Activated CD4-positive, alpha-beta T cell treated with anti-CD3 and anti-CD28 coated beads, Interleukin-2, amount 10 ng/mL, durations not matched to agents 24 days and 14 days (primary cell): ENCODE results near the gene PIGN. TPM values are rescaled to one million over a fixed set of nuclear protein-coding genes. Genes with fewer than 3 reads are reported as not detected.

Experiments
- DNase-seq: peaks from one replicate; pipeline ENCODE4 v3.0.0; 2022
- H3K27ac Mint-ChIP-seq: one replicate; pipeline ENCODE4 v1.8.0; 2022; ENCODE audit warnings: mild to moderate bottlenecking, mixed read lengths
- H3K27me3 Mint-ChIP-seq: one replicate; pipeline ENCODE4 v1.8.0; 2022; ENCODE audit warnings: mixed read lengths
- H3K36me3 Mint-ChIP-seq: one replicate; pipeline ENCODE4 v1.8.0; 2022; ENCODE audit warnings: low read depth, mild to moderate bottlenecking, mixed read lengths
- H3K4me1 Mint-ChIP-seq: one replicate; pipeline ENCODE4 v1.8.0; 2021; ENCODE audit warnings: mixed read lengths
- H3K4me3 Mint-ChIP-seq: one replicate; pipeline ENCODE4 v1.8.0; 2022; ENCODE audit warnings: mild to moderate bottlenecking, moderate library complexity, mixed read lengths
- H3K9me3 Mint-ChIP-seq: one replicate; pipeline ENCODE4 v1.8.0; 2021; ENCODE audit warnings: mixed read lengths
- intact Hi-C: fragments of 100-400 bp; cut with micrococcal nuclease; formaldehyde crosslinking; loops from one replicate; pipeline ENCODE4 v1.15.1; 2023
- total RNA-seq: library from RNA; stranded (reverse); gene quantifications from 2 replicates; pipeline ENCODE4 v1.2.3, GENCODE V29; 2022

Gene PIGN
- total RNA-seq, 1 donor from 2014 or later = 32.0 TPM

GRCh38 chr18:62018759-62019041, 168.2 kb downstream of the PIGN start:
- intact Hi-C loops = no loop called here
- Mint-ChIP-seq H3K27me3 (peaks cover 9% of the 10 kb centered on the region), H3K4me3 (no peak overlapping the region), H3K36me3 (no peaks in the 10 kb centered on the region), H3K4me1 (no peaks in the 10 kb centered on the region), H3K9me3 (peaks cover 4% of the 10 kb centered on the region), H3K27ac (no peak overlapping the region)
- DNase-seq = no peak

GRCh38 chr18:62018034-62018758, 168.7 kb downstream of the PIGN start:
- no peak overlapping the region for H3K4me3 Mint-ChIP-seq
- intact Hi-C loops = no loop called here
- no peaks in the 10 kb centered on the region for H3K36me3 Mint-ChIP-seq
- H3K9me3 Mint-ChIP-seq = peaks cover 4% of the 10 kb centered on the region
- H3K27me3 Mint-ChIP-seq = peaks cover 8% of the 10 kb centered on the region
- no peak overlapping the region for H3K27ac Mint-ChIP-seq
- H3K4me1 Mint-ChIP-seq = no peaks in the 10 kb centered on the region
- DNase-seq = no peak

GRCh38 chr18:62017618-62018017, 169.2 kb downstream of the PIGN start:
- intact Hi-C loops = no loop called here
- no peak for DNase-seq
- no peak overlapping the region for H3K4me3 Mint-ChIP-seq
- H3K9me3 Mint-ChIP-seq = peaks cover 4% of the 10 kb centered on the region
- no peaks in the 10 kb centered on the region for H3K36me3 Mint-ChIP-seq
- peaks cover 5% of the 10 kb centered on the region for H3K27me3 Mint-ChIP-seq
- H3K4me1 Mint-ChIP-seq = no peaks in the 10 kb centered on the region
- H3K27ac Mint-ChIP-seq = no peak overlapping the region

GRCh38 chr18:62011416-62011815, 175.4 kb downstream of the PIGN start:
- H3K27ac Mint-ChIP-seq = no peak overlapping the region
- H3K4me3 Mint-ChIP-seq = no peak overlapping the region
- DNase-seq = no peak
- H3K4me1 Mint-ChIP-seq = no peaks in the 10 kb centered on the region
- H3K9me3 Mint-ChIP-seq = peaks cover 7% of the 10 kb centered on the region
- H3K36me3 Mint-ChIP-seq = no peaks in the 10 kb centered on the region
- peaks cover 5% of the 10 kb centered on the region for H3K27me3 Mint-ChIP-seq
- intact Hi-C loops = no loop called here

- no peaks in the 10 kb centered on the region for H3K36me3 Mint-ChIP-seq
- no peak overlapping the region for H3K4me3 Mint-ChIP-seq
- no peaks in the 10 kb centered on the region for H3K4me1 Mint-ChIP-seq
- DNase-seq = no peak
- H3K27me3 Mint-ChIP-seq = peaks cover 5% of the 10 kb centered on the region
- intact Hi-C loops = no loop called here
- H3K27ac Mint-ChIP-seq = no peak overlapping the region
- H3K9me3 Mint-ChIP-seq = peaks cover 11% of the 10 kb centered on the region
Observed at GRCh38 chr18:62009521-62009920, 177.3 kb downstream of the PIGN start.

- Mint-ChIP-seq H3K9me3 (peaks cover 26% of the 10 kb centered on the region), H3K4me3 (no peak overlapping the region), H3K27ac (no peak overlapping the region), H3K27me3 (no peaks in the 10 kb centered on the region), H3K36me3 (no peaks in the 10 kb centered on the region), H3K4me1 (peaks cover 5% of the 10 kb centered on the region)
- intact Hi-C loops = no loop called here
- DNase-seq = no peak
Observed at GRCh38 chr18:62001396-62001795, 185.5 kb downstream of the PIGN start.

GRCh38 chr18:61998957-61999356, 187.9 kb downstream of the PIGN start:
- H3K27ac Mint-ChIP-seq = no peak overlapping the region
- H3K4me3 Mint-ChIP-seq = no peak overlapping the region
- H3K36me3 Mint-ChIP-seq = no peaks in the 10 kb centered on the region
- intact Hi-C loops = no loop called here
- H3K27me3 Mint-ChIP-seq = no peaks in the 10 kb centered on the region
- peaks cover 27% of the 10 kb centered on the region for H3K9me3 Mint-ChIP-seq
- H3K4me1 Mint-ChIP-seq = peaks cover 5% of the 10 kb centered on the region
- peak; percentile 45 for DNase-seq

GRCh38 chr18:61998335-61998734, 188.5 kb downstream of the PIGN start:
- no peak for DNase-seq
- Mint-ChIP-seq H3K27ac (no peak overlapping the region), H3K36me3 (no peaks in the 10 kb centered on the region), H3K27me3 (peaks cover under 1% of the 10 kb centered on the region), H3K9me3 (peaks cover 27% of the 10 kb centered on the region), H3K4me1 (peaks cover 5% of the 10 kb centered on the region), H3K4me3 (no peak overlapping the region)
- intact Hi-C loops = no loop called here

GRCh38 chr18:61995618-61996017, 191.2 kb downstream of the PIGN start:
- Mint-ChIP-seq H3K4me1 (peaks cover 12% of the 10 kb centered on the region), H3K4me3 (no peak overlapping the region), H3K27ac (no peak overlapping the region), H3K9me3 (peaks cover 16% of the 10 kb centered on the region), H3K27me3 (peaks cover 2% of the 10 kb centered on the region), H3K36me3 (no peaks in the 10 kb centered on the region)
- DNase-seq = peak; percentile 49
- intact Hi-C loops = no loop called here

GRCh38 chr18:61993831-61994230, 193.0 kb downstream of the PIGN start:
- Mint-ChIP-seq H3K4me1 (peaks cover 9% of the 10 kb centered on the region), H3K4me3 (no peak overlapping the region), H3K9me3 (peaks cover 5% of the 10 kb centered on the region), H3K27ac (no peak overlapping the region), H3K27me3 (peaks cover 2% of the 10 kb centered on the region), H3K36me3 (no peaks in the 10 kb centered on the region)
- intact Hi-C loops = loop anchor here (5.0 kb wide), 1 partner anchor 52 kb away; no protein-coding TSS in a partner anchor
- DNase-seq = peak; percentile 18

GRCh38 chr18:61992923-61993322, 193.9 kb downstream of the PIGN start:
- Mint-ChIP-seq H3K9me3 (peaks cover 5% of the 10 kb centered on the region), H3K4me3 (no peak overlapping the region), H3K36me3 (no peaks in the 10 kb centered on the region), H3K4me1 (peaks cover 7% of the 10 kb centered on the region), H3K27me3 (peaks cover 2% of the 10 kb centered on the region), H3K27ac (no peak overlapping the region)
- intact Hi-C loops = loop anchor here (5.0 kb wide), 1 partner anchor 51 kb away; no protein-coding TSS in a partner anchor
- DNase-seq = peak; percentile 8

- peak; percentile 41 for DNase-seq
- intact Hi-C loops = loop anchor here (5.0 kb wide), 1 partner anchor 50 kb away; no protein-coding TSS in a partner anchor
- Mint-ChIP-seq H3K36me3 (no peaks in the 10 kb centered on the region), H3K27ac (no peak overlapping the region), H3K4me1 (peaks cover 7% of the 10 kb centered on the region), H3K4me3 (no peak overlapping the region), H3K9me3 (peaks cover 5% of the 10 kb centered on the region), H3K27me3 (peaks cover 2% of the 10 kb centered on the region)
Observed at GRCh38 chr18:61992285-61992684, 194.6 kb downstream of the PIGN start.

GRCh38 chr18:61991836-61992235, 195.0 kb downstream of the PIGN start:
- no peak overlapping the region for H3K4me3 Mint-ChIP-seq

GRCh38 chr18:61991201-61991600, 195.7 kb downstream of the PIGN start:
- peaks cover 5% of the 10 kb centered on the region for H3K9me3 Mint-ChIP-seq
- no peak overlapping the region for H3K4me3 Mint-ChIP-seq

More at GRCh38 chr18:61991836-61992235, 195.0 kb downstream of the PIGN start:
- DNase-seq = peak; percentile 9
- Mint-ChIP-seq H3K27me3 (peaks cover 2% of the 10 kb centered on the region), H3K9me3 (peaks cover 5% of the 10 kb centered on the region), H3K4me1 (peaks cover 7% of the 10 kb centered on the region), H3K27ac (no peak overlapping the region), H3K36me3 (no peaks in the 10 kb centered on the region)
- intact Hi-C loops = loop anchor here (5.0 kb wide), 1 partner anchor 50 kb away; no protein-coding TSS in a partner anchor

More at GRCh38 chr18:61991201-61991600, 195.7 kb downstream of the PIGN start:
- DNase-seq = peak; percentile 45
- Mint-ChIP-seq H3K27ac (no peak overlapping the region), H3K36me3 (no peaks in the 10 kb centered on the region), H3K4me1 (peaks cover 7% of the 10 kb centered on the region), H3K27me3 (peaks cover 2% of the 10 kb centered on the region)
- intact Hi-C loops = loop anchor here (5.0 kb wide), 1 partner anchor 49 kb away; no protein-coding TSS in a partner anchor
